NCI-H1092 treated with DMSO at 0.1 percent for 48 hours (cell line): ENCODE measurements around the gene HSD3B2.

Experiments
- DNase-seq: peaks from one replicate; lab custom pipeline; 2025; lab: John Stamatoyannopoulos, UW

The HSD3B2 gene

GRCh38 chr1:119397986-119398385 is 17.0 kb upstream of the HSD3B2 start:
- no peak for DNase-seq

GRCh38 chr1:119404736-119405135 is 10.2 kb upstream of the HSD3B2 start:
- DNase-seq = no peak

GRCh38 chr1:119409731-119410130 is 5.2 kb upstream of the HSD3B2 start:
- peak; percentile 8 for DNase-seq

- DNase-seq = no peak
Observed at GRCh38 chr1:119410961-119411360, 4.0 kb upstream of the HSD3B2 start.

GRCh38 chr1:119416006-119416640 is 1.2 kb downstream of the HSD3B2 start:
- DNase-seq = no peak

GRCh38 chr1:119419109-119419508 is 4.2 kb downstream of the HSD3B2 start:
- no peak for DNase-seq

- DNase-seq = no peak
Observed at GRCh38 chr1:119420638-119421037, 5.7 kb downstream of the HSD3B2 start.

- DNase-seq = no peak
Observed at GRCh38 chr1:119422631-119423030, 7.7 kb downstream of the HSD3B2 start.

GRCh38 chr1:119428991-119429390 is 14.0 kb downstream of the HSD3B2 start:
- DNase-seq = no peak

- DNase-seq = no peak
Observed at GRCh38 chr1:119429687-119430086, 14.7 kb downstream of the HSD3B2 start.

- DNase-seq = no peak
Observed at GRCh38 chr1:119430486-119430885, 15.5 kb downstream of the HSD3B2 start.

- DNase-seq = no peak
Observed at GRCh38 chr1:119431836-119432235, 16.9 kb downstream of the HSD3B2 start.

- DNase-seq = no peak
Observed at GRCh38 chr1:119435052-119435451, 20.1 kb downstream of the HSD3B2 start.

GRCh38 chr1:119438761-119439160 is 23.8 kb downstream of the HSD3B2 start:
- no peak for DNase-seq

- DNase-seq = no peak
Observed at GRCh38 chr1:119440721-119441307, 25.9 kb downstream of the HSD3B2 start.

GRCh38 chr1:119442756-119443155 is 27.8 kb downstream of the HSD3B2 start:
- no peak for DNase-seq

- no peak for DNase-seq
Observed at GRCh38 chr1:119446321-119446720, 31.4 kb downstream of the HSD3B2 start.

GRCh38 chr1:119447344-119448126 is 32.6 kb downstream of the HSD3B2 start:
- no peak for DNase-seq

GRCh38 chr1:119448127-119448511 is 33.2 kb downstream of the HSD3B2 start:
- no peak for DNase-seq

- DNase-seq = no peak
Observed at GRCh38 chr1:119449971-119450370, 35.0 kb downstream of the HSD3B2 start.

- DNase-seq = no peak
Observed at GRCh38 chr1:119451158-119451557, 36.2 kb downstream of the HSD3B2 start.

- no peak for DNase-seq
Observed at GRCh38 chr1:119452091-119452490, 37.1 kb downstream of the HSD3B2 start.

- no peak for DNase-seq
Observed at GRCh38 chr1:119453021-119453420, 38.1 kb downstream of the HSD3B2 start.
